CD4-positive, alpha-beta T cell (primary cell): ENCODE results near the gene HINT2. TPM values are rescaled to one million over a fixed set of nuclear protein-coding genes. Genes with fewer than 3 reads are reported as not detected.

Source experiments
- ATAC-seq: fragments of 200-7000 bp; cut with Tn5 transposase; one replicate; pipeline ENCODE4 v1.10.0; 2022; ENCODE audit warnings: mild to moderate bottlenecking; ENCODE audit not compliant: poor library complexity
- CTCF ChIA-PET: fragments of 350-600 bp; sonication (Branson Sonifier 250); formaldehyde crosslinking; loops from one replicate; lab custom pipeline; 2021; ENCODE audit warnings: antibody characterized with exemption, inconsistent platforms; lab: Charles Lee
- POLR2A ChIA-PET: fragments of 350-600 bp; sonication (Branson Sonifier 250); formaldehyde crosslinking; loops from one replicate; lab custom pipeline; 2021; ENCODE audit warnings: antibody characterized with exemption, inconsistent platforms; lab: Charles Lee
- DNase-seq, 14 experiments: peaks; one replicate each; pipeline ENCODE4 v3.0.0-alpha.2; 2013 to 2020; ENCODE audit warnings: mixed read lengths in 2 of 14
- H3K27ac ChIP-seq, 2 donors: one replicate each; pipeline versions ENCODE4 v1.5.1 to v1.7.0; 2013; ENCODE audit warnings: low read length in 2 of 2, low read depth in 1 of 2, mild to moderate bottlenecking in 1 of 2
- H3K27me3 ChIP-seq, 2 experiments: 1 replicate in 1 of 2; 2 replicates in 1 of 2; pipeline versions ENCODE4 v1.6.1 to v1.7.0; 2013; ENCODE audit warnings: low read length in 2 of 2, control low read depth in 1 of 2, mild to moderate bottlenecking in 1 of 2, moderate library complexity in 1 of 2; ENCODE audit not compliant: insufficient read depth in 2 of 2, control insufficient read depth in 1 of 2
- H3K36me3 ChIP-seq: one replicate; pipeline ENCODE4 v1.6.1; 2013; ENCODE audit warnings: low read length, control low read depth; ENCODE audit not compliant: insufficient read depth
- H3K4me1 ChIP-seq: one replicate; pipeline ENCODE4 v1.6.1; 2013; ENCODE audit warnings: low read length, control low read depth; ENCODE audit not compliant: insufficient read depth
- H3K4me3 ChIP-seq: one replicate; pipeline ENCODE4 v1.5.1; 2013; ENCODE audit warnings: mild to moderate bottlenecking, low read length, moderate library complexity
- H3K9me3 ChIP-seq, 2 experiments: 1 replicate in 1 of 2; 2 replicates in 1 of 2; pipeline versions ENCODE4 v1.6.1 to v1.7.0; 2013; ENCODE audit warnings: low read length in 2 of 2, mild to moderate bottlenecking in 2 of 2, control low read depth in 1 of 2, moderate library complexity in 1 of 2; ENCODE audit not compliant: control insufficient read depth in 1 of 2, insufficient read depth in 1 of 2
- H3K27ac Mint-ChIP-seq: one replicate; pipeline ENCODE4 v1.8.0; 2020; ENCODE audit warnings: mixed read lengths
- H3K27me3 Mint-ChIP-seq: one replicate; pipeline ENCODE4 v1.8.0; 2021; ENCODE audit warnings: mixed read lengths
- H3K36me3 Mint-ChIP-seq: one replicate; pipeline ENCODE4 v1.8.0; 2021; ENCODE audit warnings: low read depth, mixed read lengths
- H3K4me1 Mint-ChIP-seq: one replicate; pipeline ENCODE4 v1.8.0; 2021; ENCODE audit warnings: low read depth, mixed read lengths
- H3K4me3 Mint-ChIP-seq: one replicate; pipeline ENCODE4 v1.8.0; 2020; ENCODE audit warnings: mild to moderate bottlenecking, mixed read lengths
- H3K9me3 Mint-ChIP-seq: one replicate; pipeline ENCODE4 v1.8.0; 2020; ENCODE audit warnings: mixed read lengths
- intact Hi-C, 2 experiments: fragments of 100-400 bp; cut with DNase I in 1 of 2; cut with micrococcal nuclease in 1 of 2; formaldehyde crosslinking; loops; one replicate each; pipeline versions ENCODE4 v1.15.1 to v1.9.0; 2023 to 2025; cut with DNase I, micrococcal nuclease
- total RNA-seq, 174 experiments: library from RNA in 2 of 174; stranded (reverse) in 2 of 174; gene quantifications; one replicate each; pipeline ENCODE4 v1.2.3 and lab custom pipeline; 2021 to 2026
- TF ChIP-seq, protein P1 (sequence below): fragments of 200-600 bp; IDR thresholded peaks from one replicate; pipeline ENCODE4 v1.8.0; 2022; ENCODE audit warnings: antibody characterized with exemption, mild to moderate bottlenecking

Gene HINT2
- total RNA-seq, 2 experiments from 2014 or later = 10.9 to 12.6 TPM

DNA sequence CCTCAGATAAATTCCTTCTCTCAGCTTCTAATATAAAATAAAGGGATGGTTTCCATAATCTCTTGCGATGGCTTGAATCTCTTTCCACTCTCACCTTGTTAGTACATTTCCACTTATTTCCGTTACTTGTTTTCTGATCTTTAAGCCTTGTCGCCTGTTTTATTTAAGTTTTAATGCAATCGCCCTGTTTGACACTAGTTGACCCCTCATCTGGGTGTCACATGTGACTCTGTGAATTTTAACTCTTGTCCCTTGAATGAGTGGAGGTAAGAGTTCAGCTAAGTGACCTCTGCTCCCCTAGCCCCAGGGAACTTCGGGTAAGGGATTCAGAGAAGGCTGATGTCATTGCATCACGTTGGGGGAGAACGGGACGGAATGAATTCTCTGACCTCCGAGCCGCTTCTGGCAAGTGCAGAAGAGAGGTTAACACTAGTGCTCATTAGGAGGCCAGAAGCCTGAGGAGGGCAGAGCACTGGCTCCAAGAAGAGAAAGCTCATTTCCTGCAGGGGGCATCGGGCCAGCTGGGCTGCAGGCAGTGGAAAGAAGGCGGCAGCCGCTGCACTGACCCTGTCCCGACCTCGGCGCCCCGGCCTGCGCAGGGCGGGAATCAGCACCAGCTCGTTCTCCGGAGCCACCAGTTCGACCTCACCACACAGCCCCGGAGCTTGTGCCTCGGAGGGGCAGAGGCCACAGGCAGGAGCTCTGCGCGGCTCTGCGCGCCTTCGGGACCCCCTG lies 569 bp downstream of the HINT2 start:
- Histone ChIP-seq H3K4me1 (peaks cover 42% of the 10 kb centered on the region), H3K27me3 (no peaks in the 10 kb centered on the region), H3K4me3 (peak overlapping the region; percentile 80), H3K27ac (peak overlapping the region; percentile 39 to 68), H3K36me3 (peaks cover 4% of the 10 kb centered on the region), H3K9me3 (no peaks in the 10 kb centered on the region)
- DNase-seq (peak in 8 of 14 experiments; percentile 11 to 68 (median 31)), ATAC-seq (no peak)
- H3K27ac Mint-ChIP-seq = peak overlapping the region; percentile 91
- H3K4me3 Mint-ChIP-seq = peak overlapping the region; percentile 91
- no peaks in the 10 kb centered on the region for H3K27me3 Mint-ChIP-seq
- TF ChIP-seq, protein P1, sequence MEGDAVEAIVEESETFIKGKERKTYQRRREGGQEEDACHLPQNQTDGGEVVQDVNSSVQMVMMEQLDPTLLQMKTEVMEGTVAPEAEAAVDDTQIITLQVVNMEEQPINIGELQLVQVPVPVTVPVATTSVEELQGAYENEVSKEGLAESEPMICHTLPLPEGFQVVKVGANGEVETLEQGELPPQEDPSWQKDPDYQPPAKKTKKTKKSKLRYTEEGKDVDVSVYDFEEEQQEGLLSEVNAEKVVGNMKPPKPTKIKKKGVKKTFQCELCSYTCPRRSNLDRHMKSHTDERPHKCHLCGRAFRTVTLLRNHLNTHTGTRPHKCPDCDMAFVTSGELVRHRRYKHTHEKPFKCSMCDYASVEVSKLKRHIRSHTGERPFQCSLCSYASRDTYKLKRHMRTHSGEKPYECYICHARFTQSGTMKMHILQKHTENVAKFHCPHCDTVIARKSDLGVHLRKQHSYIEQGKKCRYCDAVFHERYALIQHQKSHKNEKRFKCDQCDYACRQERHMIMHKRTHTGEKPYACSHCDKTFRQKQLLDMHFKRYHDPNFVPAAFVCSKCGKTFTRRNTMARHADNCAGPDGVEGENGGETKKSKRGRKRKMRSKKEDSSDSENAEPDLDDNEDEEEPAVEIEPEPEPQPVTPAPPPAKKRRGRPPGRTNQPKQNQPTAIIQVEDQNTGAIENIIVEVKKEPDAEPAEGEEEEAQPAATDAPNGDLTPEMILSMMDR = no peak
- H3K36me3 Mint-ChIP-seq = peaks cover 17% of the 10 kb centered on the region
- intact Hi-C loops = loop anchor here (2.0 to 10.0 kb wide), 8 partner anchors 67 to 822 kb away; partner anchors contain the start of genes CREB3 (in 2 of the 2), TLN1 (in 2 of the 2), ATOSB (in 1 of the 2) and GBA2 (in 1 of the 2)
- H3K4me1 Mint-ChIP-seq = peaks cover 43% of the 10 kb centered on the region
- POLR2A ChIA-PET = interaction anchor here (0.6 to 1.5 kb wide), 6 partner anchors 8 to 156 kb away, joined by 3 to 7 read pairs (median 4); partner anchors contain the start of genes CCDC107, CREB3, FAM221B and RMRP
- CTCF ChIA-PET = interaction anchor here (1.8 kb wide), 1 partner anchor 12 kb away, joined by 7 read pairs; no protein-coding TSS in a partner anchor
- H3K9me3 Mint-ChIP-seq = no peaks in the 10 kb centered on the region

DNA sequence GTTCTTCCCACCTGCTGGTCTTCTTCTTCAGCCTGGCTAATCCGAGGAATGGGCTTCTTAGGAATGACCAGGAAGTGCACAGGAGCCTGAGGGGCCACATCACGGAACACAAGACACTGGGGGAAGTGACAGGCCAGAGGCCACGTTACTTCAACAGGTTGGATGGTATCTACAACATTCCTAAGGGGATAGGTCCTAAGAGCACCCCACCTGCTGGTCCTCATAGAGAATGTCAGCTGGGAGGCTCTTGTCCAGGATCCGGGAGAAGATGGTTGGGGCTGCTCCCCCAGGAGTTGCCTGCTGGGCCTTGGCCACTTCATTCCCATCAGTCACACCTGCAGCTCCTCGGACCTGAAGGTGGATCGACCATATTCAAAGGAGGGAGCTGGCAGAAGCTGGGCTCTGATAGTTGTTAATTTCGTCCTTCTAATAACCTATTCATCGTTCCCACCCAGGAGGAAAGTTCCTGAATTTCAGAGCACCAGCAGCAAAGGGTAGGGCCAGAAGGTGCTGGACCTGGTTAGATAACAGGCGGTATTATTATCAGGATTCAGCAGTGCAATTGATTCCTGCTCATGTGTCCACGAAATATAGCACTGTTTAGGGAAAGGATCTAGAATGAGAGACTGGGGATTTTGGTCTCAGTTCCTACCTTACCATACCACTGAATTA lies 1.3 kb downstream of the HINT2 start:
- H3K27ac ChIP-seq = no peak overlapping the region
- POLR2A ChIA-PET = interaction anchor here (1.2 to 2.2 kb wide), 3 partner anchors 8 to 13 kb away, joined by 4 to 10 read pairs (median 5); no protein-coding TSS in a partner anchor

More for the DNA sequence above, 1.3 kb downstream of the HINT2 start:
- H3K27me3 Mint-ChIP-seq = no peaks in the 10 kb centered on the region
- intact Hi-C loops = loop anchor here (2.0 to 10.0 kb wide), 9 partner anchors 66 to 821 kb away; partner anchors contain the start of genes CREB3 (in 2 of the 2), TLN1 (in 2 of the 2), ATOSB (in 1 of the 2) and GBA2 (in 1 of the 2)
- CTCF ChIA-PET = interaction anchor here (1.8 to 2.4 kb wide), 2 partner anchors 12 to 23 kb away, joined by 7 to 10 read pairs; no protein-coding TSS in a partner anchor
- Histone ChIP-seq H3K9me3 (no peaks in the 10 kb centered on the region), H3K36me3 (peaks cover 11% of the 10 kb centered on the region), H3K4me1 (peaks cover 42% of the 10 kb centered on the region), H3K4me3 (no peak overlapping the region), H3K27me3 (no peaks in the 10 kb centered on the region)
- TF ChIP-seq, protein P1 = no peak
- H3K27ac Mint-ChIP-seq = peak overlapping the region; percentile 91
- ATAC-seq = no peak
- peaks cover 43% of the 10 kb centered on the region for H3K4me1 Mint-ChIP-seq
- peak overlapping the region; percentile 91 for H3K4me3 Mint-ChIP-seq
- no peaks in the 10 kb centered on the region for H3K9me3 Mint-ChIP-seq
- DNase-seq = peak in 1 of 14 experiments; percentile 27
- peaks cover 24% of the 10 kb centered on the region for H3K36me3 Mint-ChIP-seq
